ENCODE results near the gene IL31.

DNA sequence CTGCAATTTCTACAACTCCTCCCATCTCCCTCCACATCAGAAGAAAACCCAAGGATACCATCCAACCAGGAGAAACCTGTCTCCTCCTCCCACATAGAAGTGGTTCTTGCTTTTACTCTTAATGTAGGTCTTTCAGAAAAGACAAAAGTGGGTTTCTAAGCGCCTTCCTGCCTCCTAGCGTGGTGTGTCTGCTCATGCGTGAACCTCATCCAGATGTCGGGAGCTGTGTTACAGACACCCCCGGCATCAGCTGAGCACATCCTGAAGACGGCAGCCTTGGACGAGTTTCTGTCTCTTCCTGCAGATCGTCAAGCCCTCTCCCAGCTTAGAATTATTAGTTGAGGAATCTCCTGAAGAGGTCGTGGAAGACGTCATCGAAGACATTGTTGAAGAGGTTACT is 18.4 kb upstream of the IL31 start:
- TF ChIP-seq, protein P1, sequence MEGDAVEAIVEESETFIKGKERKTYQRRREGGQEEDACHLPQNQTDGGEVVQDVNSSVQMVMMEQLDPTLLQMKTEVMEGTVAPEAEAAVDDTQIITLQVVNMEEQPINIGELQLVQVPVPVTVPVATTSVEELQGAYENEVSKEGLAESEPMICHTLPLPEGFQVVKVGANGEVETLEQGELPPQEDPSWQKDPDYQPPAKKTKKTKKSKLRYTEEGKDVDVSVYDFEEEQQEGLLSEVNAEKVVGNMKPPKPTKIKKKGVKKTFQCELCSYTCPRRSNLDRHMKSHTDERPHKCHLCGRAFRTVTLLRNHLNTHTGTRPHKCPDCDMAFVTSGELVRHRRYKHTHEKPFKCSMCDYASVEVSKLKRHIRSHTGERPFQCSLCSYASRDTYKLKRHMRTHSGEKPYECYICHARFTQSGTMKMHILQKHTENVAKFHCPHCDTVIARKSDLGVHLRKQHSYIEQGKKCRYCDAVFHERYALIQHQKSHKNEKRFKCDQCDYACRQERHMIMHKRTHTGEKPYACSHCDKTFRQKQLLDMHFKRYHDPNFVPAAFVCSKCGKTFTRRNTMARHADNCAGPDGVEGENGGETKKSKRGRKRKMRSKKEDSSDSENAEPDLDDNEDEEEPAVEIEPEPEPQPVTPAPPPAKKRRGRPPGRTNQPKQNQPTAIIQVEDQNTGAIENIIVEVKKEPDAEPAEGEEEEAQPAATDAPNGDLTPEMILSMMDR (IDR thresholded peaks at IDR 0.05) = no peak
- no peak for TF ChIP-seq POLR2A (IDR thresholded peaks at IDR 0.05)

Data from prostate gland (tissue), 2 donors.